ENCODE results near the gene SPRR1B. TPM values are rescaled to one million over a fixed set of nuclear protein-coding genes. Genes with fewer than 3 reads are reported as not detected.

Gene SPRR1B
- total RNA-seq, 1 experiment from 2014 or later, result not detected

DNA sequence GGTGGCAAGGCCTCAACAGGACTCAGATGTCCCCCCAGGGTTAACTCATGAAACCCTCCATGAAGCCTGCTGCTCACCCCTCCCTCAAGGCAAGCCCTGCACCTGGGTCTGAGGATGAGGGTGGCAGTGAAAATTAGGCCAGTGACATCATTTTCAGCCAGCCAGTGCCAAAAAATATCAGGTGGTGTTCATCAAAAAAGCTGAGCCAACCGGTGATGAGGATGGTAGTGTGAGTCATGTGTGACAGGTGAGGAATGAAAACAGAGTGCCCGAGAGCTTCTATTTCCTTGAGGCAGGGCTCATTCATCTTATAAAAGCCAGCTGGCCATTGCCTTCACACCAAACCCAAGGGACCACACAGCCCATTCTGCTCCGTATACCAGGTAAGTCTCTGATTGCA, 47.3 kb upstream of the SPRR1B start, which contains the start of gene SPRR1A:
Gene SPRR1A, plus strand, starts transcription at position 339 of the 400 bp plus-strand sequence. CDS start 1,150 bp downstream, outside the sequence.
- Histone ChIP-seq H2BK15ac (ENCODE audit: low read depth, low read length) (no peak within 1 kb of the TSS), H2BK12ac (ENCODE audit: insufficient read length, low read depth, low read length) (no peak within 1 kb of the TSS), H4K5ac (ENCODE audit: insufficient read length, low read depth, low read length) (no peak within 1 kb of the TSS), H3K4me1 (ENCODE audit: insufficient read depth, low read length) (no peaks in the 10 kb centered on the region), H3T11ph (ENCODE audit: low read length) (no peak within 1 kb of the TSS), H3K27me3 (ENCODE audit: insufficient read depth, low read length) (no peaks in the 10 kb centered on the region), H2AFZ (ENCODE audit: low read length) (no peak within 1 kb of the TSS), H3K79me2 (ENCODE audit: insufficient read depth, low read length) (no peaks in the 10 kb centered on the region), H2BK20ac (ENCODE audit: low read depth, low read length, poor library complexity, severe bottlenecking) (no peak within 1 kb of the TSS), H4K91ac (ENCODE audit: insufficient read length, low read depth, low read length) (no peak within 1 kb of the TSS), H3K27ac (ENCODE audit: insufficient read length, low read depth, low read length) (no peak within 1 kb of the TSS), H3K23ac (ENCODE audit: insufficient read length, low read depth, low read length) (no peak within 1 kb of the TSS), H4K20me1 (ENCODE audit: control insufficient read depth, insufficient read depth, insufficient read length) (no peaks in the 10 kb centered on the region), H2BK5ac (ENCODE audit: insufficient read length, low read length) (no peak within 1 kb of the TSS), H3K56ac (ENCODE audit: insufficient read length, low read depth, low read length) (no peak within 1 kb of the TSS), H3K18ac (ENCODE audit: insufficient read length, low read depth, low read length) (no peak within 1 kb of the TSS), H2AK5ac (ENCODE audit: insufficient read length, low read length) (no peak within 1 kb of the TSS), H3K23me2 (ENCODE audit: insufficient read length, low read depth, low read length, poor library complexity, severe bottlenecking) (no peaks in the 10 kb centered on the region), H3K4me2 (ENCODE audit: insufficient read depth, insufficient read length, low read length) (no peak within 1 kb of the TSS), H3K14ac (ENCODE audit: insufficient read depth, low read length) (no peak within 1 kb of the TSS), H3K9ac (ENCODE audit: extremely low read depth, insufficient read length, low read length) (no peak within 1 kb of the TSS), H3K9me3 (ENCODE audit: control insufficient read depth, low read depth, low read length) (no peaks in the 10 kb centered on the region), H4K8ac (replicated peaks; ENCODE audit: insufficient read length, low read depth, low read length) (no peak within 1 kb of the TSS), H3K4ac (ENCODE audit: low read depth, low read length) (no peak within 1 kb of the TSS), H3K79me1 (ENCODE audit: insufficient read depth, low read depth, low read length, poor library complexity, severe bottlenecking) (no peaks in the 10 kb centered on the region), H2BK120ac (ENCODE audit: low read depth, low read length, poor library complexity, severe bottlenecking) (no peak within 1 kb of the TSS)
- peak within 1 kb of the TSS in 1 of 3 experiments; percentile 27; a peak in 1 of 7 replicates for H3K27ac Mint-ChIP-seq
- no CpG with 5 or more reads among the region's 3 CpGs for WGBS (ENCODE audit: extremely low coverage, insufficient read length, low lambda C conversion rate)
- no peak for DNase-seq
- no peaks in the 10 kb centered on the region for H3K4me1 Mint-ChIP-seq
- H3K4me3 Mint-ChIP-seq, result no peak within 1 kb of the TSS
- TF ChIP-seq, protein P1, sequence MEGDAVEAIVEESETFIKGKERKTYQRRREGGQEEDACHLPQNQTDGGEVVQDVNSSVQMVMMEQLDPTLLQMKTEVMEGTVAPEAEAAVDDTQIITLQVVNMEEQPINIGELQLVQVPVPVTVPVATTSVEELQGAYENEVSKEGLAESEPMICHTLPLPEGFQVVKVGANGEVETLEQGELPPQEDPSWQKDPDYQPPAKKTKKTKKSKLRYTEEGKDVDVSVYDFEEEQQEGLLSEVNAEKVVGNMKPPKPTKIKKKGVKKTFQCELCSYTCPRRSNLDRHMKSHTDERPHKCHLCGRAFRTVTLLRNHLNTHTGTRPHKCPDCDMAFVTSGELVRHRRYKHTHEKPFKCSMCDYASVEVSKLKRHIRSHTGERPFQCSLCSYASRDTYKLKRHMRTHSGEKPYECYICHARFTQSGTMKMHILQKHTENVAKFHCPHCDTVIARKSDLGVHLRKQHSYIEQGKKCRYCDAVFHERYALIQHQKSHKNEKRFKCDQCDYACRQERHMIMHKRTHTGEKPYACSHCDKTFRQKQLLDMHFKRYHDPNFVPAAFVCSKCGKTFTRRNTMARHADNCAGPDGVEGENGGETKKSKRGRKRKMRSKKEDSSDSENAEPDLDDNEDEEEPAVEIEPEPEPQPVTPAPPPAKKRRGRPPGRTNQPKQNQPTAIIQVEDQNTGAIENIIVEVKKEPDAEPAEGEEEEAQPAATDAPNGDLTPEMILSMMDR (conservative IDR thresholded peaks at IDR 0.05), result no peak
- H3K9me3 Mint-ChIP-seq, result peaks cover 0 to 11% of the 10 kb centered on the region in 2 experiments; a peak in 3 of 5 replicates
- H3K36me3 Mint-ChIP-seq (ENCODE audit: insufficient read depth in 1 of 3, low read depth in 3 of 3), result no peaks in the 10 kb centered on the region
- H3K27me3 Mint-ChIP-seq (ENCODE audit: low read depth), result peaks cover 32% of the 10 kb centered on the region

Data from H9 (cell line).